Left renal cortex interstitium (tissue), 4 donors: ENCODE measurements around the gene TLR5. TPM values are rescaled to one million over a fixed set of nuclear protein-coding genes. Genes with fewer than 3 reads are reported as not detected.
A peak's percentile ranks its signal among the peaks of the same experiment; 100 is the strongest.

ENCODE experiments used
- DNase-seq, 4 donors: peaks; one replicate each; pipeline ENCODE4 v3.0.0-alpha.2; 2013; ENCODE audit warnings: low read depth in 4 of 4, low spot score in 2 of 4, missing footprints in 1 of 4
- polyA plus RNA-seq, 4 donors: library from polyadenylated mRNA; unstranded; fragments of 120-200 nt; gene quantifications; one replicate each; pipeline ENCODE4 v1.2.1, GENCODE V29; 2013; ENCODE audit not compliant: insufficient read length in 4 of 4

The TLR5 gene
- polyA plus RNA-seq, 4 donors, result 4.7 to 7.4 (median 5.6) TPM

DNA sequence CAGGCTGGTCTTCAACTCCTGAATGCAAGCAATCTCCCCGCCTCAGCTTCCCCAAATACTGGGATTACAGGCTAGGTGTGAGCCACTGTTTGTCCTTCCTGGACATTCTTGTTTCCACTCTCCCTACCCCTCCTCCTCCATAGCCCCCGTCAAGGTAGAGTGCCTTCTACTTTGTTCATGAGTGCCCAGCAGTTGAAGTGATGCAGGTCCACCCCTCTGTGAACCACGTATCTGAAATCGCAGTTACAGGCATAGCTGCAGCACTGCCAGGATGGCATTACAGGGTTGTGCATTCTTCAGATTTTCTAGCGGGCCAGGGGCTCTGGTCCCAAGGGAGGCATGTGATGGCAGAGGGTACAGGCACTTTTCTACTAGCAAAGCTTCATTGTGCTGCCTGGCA, 7.4 kb upstream of the TLR5 start:
- DNase-seq, result no peak

DNA sequence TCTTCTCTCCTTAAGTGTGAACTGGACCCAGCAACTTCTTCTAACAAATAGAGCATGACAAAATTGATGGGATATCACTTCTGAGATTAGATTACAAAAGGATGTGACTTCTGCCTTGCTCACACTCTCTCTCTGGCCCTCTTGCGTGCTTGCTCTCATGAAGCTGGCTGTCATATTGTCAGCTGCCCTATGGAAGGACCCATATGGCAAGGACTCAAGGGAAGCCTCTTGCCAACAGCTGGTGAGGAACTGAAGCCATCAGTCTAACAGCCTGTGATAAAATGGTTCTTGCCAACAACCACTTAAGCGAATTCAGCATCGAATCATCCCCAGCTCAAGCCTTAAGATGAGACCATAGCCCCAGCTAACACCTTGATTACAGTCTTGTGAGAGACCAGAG, 4.8 kb upstream of the TLR5 start:
- DNase-seq, result no peak

DNA sequence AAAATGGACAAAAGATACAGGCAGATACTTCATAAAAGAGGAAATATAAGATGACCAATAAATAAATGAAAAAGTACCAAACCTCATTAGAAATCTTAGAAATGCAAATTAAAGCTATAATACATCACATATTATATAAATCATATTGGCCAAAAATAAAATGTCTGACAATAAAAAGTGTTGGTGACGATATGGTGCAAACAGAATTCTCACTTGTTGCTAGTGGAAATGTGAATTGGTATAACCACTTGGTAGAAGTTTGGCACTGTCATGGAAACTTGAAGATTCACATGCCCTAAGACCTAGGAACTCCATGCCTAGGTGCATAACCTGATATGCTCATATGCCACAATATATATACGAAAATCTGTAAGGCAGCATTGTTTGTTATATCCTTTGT, 4.4 kb upstream of the TLR5 start:
- no peak for DNase-seq

DNA sequence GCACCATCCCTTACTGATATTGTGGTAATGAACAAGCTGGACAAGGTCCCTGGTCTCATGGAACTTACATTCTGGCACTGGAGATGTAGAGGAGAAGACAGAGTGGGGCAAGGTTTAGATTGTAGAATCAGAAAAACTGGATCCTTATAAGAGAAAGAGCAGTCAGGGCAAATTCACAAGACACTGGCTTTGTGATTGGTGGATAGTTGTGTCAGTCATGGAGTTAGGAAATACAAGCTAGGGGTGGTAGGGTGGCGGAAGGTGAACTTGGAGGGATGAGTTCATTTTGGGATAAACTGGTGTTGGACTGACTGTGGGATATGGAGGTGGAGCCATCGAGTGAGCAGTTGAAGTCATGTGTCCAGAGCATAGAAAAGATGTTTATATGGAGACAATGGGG, 3.7 kb upstream of the TLR5 start:
- DNase-seq, result no peak

DNA sequence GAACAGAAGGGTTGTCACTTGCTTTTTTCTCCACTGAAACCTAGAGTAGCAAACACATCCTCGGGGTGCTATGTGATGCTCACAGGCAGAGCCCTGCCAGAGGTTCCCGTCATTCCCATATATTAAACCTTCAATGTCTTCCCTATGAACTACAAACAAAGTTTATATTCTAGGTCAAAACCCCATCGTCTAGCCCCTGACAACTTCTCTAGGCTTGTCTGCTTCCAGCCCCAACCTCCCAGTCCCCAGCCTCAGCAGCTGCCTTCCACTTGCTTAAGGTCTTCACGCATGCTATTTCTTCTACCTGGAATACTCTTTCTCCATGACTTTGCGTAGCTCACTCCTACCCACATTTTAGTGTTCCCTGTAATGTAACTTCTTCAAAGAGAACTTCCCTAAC, 1.9 kb upstream of the TLR5 start:
- DNase-seq, result no peak

DNA sequence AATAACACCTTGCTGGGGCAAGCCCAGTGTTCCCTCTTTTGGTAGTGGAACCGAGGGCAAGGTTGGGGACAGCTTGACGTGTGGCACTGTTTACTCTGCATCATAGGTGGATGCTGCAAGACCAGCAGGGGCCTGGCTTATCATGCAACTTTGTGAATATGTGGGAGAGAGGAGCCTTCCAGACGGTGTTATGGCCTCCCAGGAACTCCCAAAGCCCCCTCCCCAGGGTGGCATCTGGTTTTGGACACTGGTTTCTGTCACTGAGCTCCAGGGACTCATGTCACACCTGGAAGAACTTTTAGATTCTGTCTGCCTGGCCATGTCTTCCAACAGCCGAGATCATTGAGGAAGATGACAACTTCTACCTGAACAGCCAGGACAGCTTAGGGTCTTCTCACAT, 1.4 kb upstream of the TLR5 start:
- DNase-seq, result no peak

DNA sequence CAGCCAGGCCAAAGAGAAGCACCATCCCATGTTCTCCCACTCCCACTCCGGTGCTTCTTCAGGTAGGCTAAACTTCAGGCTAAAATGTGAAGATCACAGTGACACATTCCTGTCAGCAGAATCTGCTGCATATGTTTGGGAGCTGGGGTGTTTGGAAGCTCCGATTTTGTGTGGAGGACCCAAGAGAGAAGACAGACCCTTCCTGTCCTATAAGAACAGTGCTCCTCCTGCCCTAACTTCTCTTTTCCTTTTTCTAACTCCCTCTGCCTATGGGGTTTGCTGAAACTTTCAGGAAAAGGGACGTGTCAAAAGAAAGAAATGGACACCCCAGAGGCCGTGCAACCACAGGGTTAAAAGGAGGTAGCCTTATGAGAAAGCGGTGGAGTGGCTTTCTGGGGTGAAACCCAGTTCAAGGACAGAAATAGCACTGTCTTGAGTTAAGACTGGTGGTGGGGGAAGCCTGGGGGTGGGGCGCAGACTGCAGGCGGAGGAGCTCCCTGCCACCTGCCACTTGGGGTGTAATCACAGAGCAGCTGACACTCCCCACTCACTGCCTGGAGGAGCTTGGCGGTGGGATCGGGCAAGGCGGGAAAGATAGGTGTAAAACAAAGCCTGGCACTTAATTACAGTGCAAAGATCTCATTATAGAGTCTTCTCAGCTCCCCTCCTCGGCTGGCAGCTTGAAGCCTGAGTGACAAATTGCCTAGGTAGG, 645 bp upstream of the TLR5 start:
- no peak for DNase-seq

DNA sequence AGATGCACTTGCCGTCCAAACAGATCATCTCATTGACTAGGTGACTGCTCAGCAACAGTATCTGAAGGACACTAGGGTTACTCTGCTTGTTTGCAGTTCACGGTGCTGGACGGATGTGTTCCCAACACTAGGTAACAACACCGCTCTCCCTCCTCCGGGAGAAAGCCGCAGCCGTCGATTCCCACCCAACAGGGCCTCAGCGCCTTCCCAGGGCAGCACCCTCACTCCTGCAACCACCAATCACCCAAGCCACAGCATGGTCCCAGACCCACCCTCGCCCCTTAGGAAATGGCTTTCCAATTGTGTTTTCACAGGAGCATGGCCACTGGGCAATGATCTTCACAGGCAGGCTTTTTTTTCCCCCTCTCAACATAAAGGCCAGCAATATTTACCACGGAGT, 779 bp downstream of the TLR5 start:
- DNase-seq, result no peak

DNA sequence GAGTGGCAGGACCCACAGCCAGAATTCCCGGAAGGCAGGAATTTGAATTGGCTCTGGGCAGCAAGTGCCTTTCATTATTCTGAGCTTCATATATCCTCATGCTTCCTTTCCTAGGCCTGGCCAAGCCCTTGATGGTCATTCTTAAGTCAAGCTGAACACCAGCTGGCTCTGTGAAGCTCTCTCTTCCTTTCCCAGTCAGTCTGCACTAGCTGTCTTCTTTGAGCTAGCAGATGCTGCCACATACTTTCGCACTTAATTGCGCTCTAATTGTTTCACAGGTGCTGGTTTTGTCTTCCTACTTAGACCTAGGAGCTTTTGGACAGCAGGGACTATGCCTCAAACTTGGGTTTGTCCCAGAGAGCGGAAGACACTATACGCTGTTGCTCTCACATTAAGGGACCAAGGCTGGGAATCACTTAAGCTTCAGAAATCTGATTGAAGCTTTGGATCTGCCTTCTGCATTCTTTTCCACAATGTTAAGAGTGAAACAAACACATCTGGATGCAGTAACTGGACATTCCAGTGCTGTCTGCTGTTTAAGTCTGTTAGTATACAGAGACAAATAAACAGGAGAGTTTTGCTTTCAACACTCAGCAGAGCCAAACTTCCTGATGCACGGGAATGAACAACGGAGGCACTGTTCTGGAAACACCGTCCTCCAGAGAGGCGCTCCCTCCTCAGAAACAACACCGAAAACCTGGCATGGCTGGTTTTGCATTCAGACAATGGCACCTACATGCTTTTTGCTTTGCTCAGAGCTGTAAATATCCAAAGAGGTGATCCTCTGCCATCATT, 2.2 kb downstream of the TLR5 start:
- DNase-seq, result no peak

DNA sequence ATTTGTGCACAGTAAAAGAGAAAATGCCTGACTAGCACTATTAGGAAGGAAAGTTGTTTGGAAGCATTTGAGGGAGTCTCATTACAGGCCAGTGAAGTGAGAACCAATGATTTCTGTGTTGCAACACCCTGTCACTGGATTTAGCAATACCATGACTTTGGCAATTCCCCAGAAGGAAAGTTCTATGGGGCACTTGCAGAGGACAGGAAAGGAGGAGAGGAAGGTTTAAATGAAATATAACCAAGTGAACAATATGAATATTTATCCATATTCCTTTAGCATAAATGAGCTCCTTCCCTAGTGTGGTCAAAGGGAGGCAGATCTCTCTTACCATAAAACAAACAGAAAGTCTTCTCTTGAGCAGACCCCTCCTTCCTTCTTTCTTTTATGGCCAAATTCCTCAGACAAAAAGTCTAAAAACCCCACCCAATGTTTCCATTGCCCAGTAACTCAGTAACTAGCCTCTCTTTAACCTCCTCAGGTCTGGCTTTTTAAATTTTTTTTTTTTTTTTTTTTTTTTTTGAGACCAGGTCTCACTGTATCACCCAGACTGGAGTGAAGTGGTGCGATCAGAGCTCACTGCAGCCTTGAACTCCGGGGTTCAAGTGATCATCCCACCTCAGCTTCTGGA, 5.5 kb downstream of the TLR5 start:
- DNase-seq, result no peak

DNA sequence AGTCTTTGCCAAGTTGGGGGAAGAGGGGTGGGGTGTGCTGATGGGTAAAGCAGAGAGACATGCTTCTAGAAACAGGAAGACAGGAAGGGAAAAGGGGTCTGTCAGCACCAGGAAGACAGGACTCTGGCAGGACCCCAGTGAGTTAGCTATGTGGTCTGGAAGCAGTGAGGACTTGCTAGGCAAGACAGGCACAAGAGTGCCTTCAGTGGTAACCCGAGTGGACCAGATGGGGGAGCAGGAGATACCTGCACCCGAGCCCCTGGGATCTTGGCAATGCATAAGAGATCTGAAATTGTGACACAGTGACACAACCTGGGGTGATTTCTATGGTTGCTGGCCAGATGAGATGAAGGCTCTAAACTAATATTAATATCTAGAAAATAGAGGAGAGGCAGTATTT, 7.0 kb downstream of the TLR5 start:
- no peak for DNase-seq

DNA sequence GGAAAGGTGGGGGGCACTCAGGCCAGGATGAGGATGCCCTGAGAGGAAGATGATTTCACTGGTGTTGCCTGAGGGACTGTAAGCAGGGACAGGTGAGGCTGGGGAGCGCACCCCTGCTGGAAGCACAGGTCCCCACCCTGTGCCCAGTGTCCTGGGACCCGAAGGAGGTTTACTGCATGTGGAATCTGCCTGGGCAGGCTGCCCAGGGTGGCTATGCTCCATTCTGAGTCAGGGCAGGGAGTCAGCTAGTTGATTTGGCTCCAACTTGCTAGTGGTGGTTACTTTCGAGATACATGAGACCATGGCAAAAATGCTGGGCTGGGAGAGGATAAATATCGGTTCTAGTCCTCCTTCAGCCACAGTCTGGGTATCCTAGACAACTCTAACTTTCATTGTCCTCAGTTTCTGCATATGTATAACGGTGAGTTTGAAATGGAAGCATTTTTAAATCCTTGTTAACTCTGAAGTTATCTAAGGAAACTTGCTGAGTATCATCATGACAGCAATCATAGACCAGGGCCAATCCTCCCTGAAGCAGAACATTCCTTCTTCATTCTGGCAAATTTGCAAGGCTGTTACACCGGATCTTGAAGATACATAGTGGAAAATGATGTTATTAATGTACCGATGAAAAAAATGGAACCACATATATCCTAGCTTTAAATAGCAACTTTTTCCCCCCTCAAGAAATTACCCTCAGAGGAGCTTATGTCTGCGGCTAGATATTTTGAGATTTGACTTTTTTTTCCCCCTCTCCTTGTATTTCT, 7.7 kb downstream of the TLR5 start:
- DNase-seq, result no peak

DNA sequence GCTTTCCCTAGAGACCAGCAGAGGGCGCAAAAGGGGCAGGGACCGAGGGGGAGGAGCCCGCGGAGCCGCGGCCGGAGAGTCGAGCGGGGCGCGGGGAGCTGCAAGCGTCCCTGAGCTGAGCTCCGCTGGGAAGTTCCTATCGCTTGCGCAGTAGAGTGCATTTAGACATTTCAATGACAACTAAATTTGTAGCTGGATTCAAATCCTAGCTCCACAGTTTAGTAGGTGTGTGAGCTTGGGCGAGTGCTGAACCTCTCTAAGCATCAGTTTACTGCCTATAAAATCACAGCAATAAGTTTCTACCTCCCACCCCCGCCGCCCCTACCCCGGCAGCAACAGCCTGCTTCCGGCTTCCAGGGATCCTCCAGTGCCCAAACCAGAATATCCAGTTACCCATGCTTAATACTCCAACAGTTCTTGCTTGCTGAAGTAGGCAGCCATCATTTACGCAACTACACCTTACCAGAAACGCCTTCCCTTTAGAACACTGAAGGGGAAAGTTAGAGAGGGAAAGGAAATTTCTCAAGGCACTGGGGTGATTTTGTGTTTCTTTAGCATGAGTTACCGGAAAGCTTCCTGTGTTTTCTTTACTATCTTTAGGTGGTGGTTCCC, 9.1 kb downstream of the TLR5 start:
- DNase-seq, result peak in 3 of 4 donors; percentile 76 to 79 (median 79)

DNA sequence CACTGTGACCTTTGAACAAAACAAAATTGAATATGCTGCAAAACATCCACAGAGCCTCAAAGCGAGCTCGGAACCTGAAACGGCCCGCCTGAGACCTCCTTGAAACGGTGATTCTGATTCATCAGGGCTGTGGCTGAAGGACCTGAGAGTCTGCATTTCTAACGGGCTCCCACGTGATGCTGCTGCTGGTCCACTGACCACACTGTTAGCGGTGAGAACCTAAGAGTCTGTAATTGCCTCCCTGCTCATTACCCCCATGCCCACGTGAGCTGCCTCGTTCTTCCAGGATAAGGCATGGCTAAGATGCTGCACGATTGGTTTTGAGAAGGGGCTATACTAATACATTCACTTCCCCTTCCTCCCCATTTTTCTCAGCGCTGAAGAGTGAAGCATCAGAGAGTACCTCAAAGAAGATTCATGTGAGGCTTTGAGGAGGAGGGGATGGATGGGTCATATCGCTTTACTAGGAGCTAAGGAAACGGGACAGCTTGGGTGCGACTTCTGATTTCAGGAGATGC, 9.7 kb downstream of the TLR5 start:
- no peak for DNase-seq

DNA sequence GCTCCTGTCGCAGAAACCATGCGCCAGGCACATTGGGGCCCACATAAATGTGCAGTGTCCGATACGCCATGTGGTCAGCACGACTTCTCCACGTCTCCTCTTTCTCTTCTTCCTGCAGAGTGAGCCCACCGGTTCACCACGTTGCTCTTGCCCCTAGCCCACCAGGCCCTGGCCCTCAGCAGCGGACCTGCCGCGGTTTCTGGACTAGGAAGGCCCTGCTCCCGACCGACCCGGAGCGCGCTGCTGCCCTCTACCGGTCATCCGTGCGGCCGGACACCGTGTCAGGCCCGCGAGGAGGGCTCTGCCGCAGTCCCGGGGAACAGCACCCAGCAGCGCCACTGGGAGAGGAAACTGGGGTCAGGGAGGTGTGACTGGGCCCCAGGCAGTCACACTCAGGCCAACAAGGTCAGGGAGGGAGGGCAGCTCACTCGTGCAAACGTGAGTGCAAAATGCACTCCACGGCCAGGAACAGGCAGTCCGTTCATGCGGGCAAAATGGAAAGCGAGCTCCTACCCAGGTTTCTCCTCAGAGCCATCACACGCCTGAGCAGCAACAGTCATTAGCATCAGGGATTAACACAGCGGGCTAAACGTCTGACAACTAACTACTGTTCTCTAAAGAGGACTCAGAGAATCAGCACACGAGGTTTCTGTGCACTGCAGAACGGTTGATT, 13.7 kb downstream of the TLR5 start:
- DNase-seq, result no peak

DNA sequence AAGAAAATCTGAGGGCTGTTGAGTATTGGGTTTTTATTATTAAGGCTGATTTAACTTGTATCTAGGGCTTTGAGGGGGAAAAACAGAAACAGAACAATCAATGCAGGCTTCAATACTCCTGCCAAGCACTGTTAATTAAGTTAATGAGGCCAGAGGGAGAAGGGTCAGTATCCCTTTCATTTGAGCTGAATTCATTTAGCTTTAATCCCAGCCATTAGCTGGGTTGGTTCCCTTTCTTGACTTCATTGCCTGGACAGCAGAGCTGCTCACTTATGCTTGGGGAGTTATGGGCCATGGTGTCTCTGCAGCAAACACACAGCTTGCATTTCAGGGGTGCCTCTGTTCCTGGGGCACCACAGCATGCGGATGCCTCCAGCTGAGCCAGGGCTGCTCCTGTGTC, 16.3 kb downstream of the TLR5 start:
- no peak for DNase-seq

DNA sequence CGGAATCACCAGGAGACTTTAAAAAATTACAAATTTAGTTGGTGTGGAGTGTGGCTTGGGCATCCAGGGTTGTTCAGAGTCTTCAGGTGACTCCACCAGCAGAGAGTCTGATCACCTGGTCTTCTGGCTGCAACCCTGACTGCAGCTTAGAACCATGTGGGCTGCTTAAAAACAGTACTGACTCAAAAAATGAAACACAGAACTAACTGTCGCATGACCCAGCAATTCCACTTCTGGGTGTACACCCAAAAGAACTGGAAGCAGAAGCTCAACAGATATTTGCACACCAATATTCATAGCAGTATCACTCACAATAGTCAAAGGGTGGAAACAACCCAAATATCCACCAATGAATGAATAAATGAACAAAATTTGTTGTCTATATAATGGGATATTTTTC, 17.3 kb downstream of the TLR5 start:
- DNase-seq, result no peak

DNA sequence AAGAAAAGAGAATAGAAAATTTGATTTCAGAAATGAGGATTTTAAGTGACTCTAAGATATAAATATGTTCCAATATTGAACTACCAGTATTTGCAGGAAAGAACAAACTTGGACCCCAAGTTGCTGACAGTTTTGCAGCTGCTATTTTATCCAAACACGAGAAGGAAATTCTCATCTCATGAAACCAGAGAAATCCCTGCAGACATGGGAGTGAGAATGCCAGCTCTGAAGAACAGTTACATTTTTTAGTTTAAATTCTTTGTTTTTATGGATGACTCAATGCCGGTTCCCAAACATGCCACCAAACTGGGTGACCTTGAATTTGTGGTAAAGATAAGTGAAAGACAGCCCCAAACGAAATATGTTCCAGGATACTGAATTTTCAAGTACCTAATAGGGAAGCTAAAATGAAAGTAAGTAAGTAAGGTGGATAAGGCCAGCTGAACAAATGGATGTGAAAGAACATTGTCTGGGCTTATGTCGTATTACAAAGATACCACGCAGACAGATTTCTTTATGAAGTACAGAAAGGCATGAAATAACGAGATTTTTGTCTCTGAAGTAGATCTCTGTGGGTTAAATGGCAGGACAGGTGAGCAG, 19.9 kb downstream of the TLR5 start:
- DNase-seq, result no peak

DNA sequence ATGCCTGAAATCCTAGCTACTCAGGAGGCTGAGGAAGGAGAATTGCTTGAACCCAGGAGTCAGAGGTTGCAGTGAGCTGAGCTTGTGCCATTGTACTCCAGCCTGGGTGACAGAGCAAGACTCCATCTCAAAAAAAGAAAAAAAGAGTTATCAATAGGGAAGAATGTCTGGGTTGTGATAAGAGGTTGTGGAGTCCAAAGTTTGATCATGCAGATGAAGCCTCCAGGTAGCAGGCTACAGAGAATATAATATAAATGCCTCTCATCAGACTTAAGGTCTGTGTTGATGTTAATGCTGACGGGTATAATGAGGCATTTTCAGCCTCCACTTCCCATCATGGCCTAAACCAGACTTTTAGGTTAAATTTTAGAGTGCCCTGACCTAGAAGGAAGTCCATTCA, 24.6 kb downstream of the TLR5 start:
- no peak for DNase-seq

DNA sequence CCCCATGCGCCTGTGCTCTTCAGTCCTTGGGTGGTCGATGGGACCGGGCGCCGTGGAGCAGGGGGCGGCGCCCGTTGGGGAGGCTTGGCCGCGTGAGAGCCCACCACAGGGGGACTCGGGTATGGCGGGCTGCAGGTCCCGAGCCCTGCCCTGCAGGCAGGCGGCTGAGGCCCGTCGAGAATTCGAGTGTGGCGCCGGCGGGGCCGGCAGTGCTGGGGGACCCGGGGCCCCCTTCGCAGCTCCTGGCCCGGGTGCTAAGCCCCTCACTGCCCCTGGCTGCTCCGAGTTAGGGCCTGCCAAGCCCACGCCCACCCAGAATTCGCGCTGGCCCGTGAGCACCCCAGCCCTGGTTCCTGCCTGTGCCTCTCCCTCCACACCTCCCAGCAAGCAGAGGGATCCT, 26.1 kb downstream of the TLR5 start:
- DNase-seq, result no peak
